Neuron (in vitro differentiated cells): ENCODE measurements around the gene TNFRSF12A.

Experiments used
- H2AFZ ChIP-seq: one replicate; pipeline ENCODE4 v1.6.1; 2013; ENCODE audit warnings: low read depth, mild to moderate bottlenecking, inconsistent platforms, low read length, moderate library complexity
- H3K27me3 ChIP-seq: one replicate; pipeline ENCODE4 v1.6.1; 2013; ENCODE audit warnings: low read length; ENCODE audit not compliant: insufficient read depth
- H3K36me3 ChIP-seq: one replicate; pipeline ENCODE4 v1.6.1; 2013; ENCODE audit warnings: low read length; ENCODE audit not compliant: insufficient read depth
- H3K4me1 ChIP-seq: one replicate; pipeline ENCODE4 v1.6.1; 2013; ENCODE audit warnings: low read length; ENCODE audit not compliant: insufficient read depth
- H3K4me3 ChIP-seq: 2 replicates; pipeline ENCODE4 v1.5.1; 2013; ENCODE audit warnings: mild to moderate bottlenecking, low read length, moderate library complexity
- H3K9me3 ChIP-seq: one replicate; pipeline ENCODE4 v1.6.1; 2013; ENCODE audit warnings: low read length

Gene TNFRSF12A

GRCh38 chr16:2991566-2992261 lies 28.5 kb upstream of the TNFRSF12A start:
- no peaks in the 10 kb centered on the region for H3K4me1 ChIP-seq
- H3K27me3 ChIP-seq: peaks cover 74% of the 10 kb centered on the region
- H3K36me3 ChIP-seq: no peaks in the 10 kb centered on the region
- H2AFZ ChIP-seq: no peak overlapping the region
- H3K9me3 ChIP-seq: no peaks in the 10 kb centered on the region
- H3K4me3 ChIP-seq: no peak overlapping the region

- Histone ChIP-seq H3K4me1 (no peaks in the 10 kb centered on the region), H2AFZ (no peak overlapping the region), H3K9me3 (no peaks in the 10 kb centered on the region), H3K36me3 (no peaks in the 10 kb centered on the region), H3K27me3 (peaks cover 75% of the 10 kb centered on the region), H3K4me3 (no peak overlapping the region)
These were observed 27.6 kb upstream of the TNFRSF12A start for GRCh38 chr16:2992383-2993081.

- H3K4me1 ChIP-seq: no peaks in the 10 kb centered on the region
- H3K9me3 ChIP-seq: no peaks in the 10 kb centered on the region
- H3K27me3 ChIP-seq: peaks cover 77% of the 10 kb centered on the region
- H3K4me3 ChIP-seq: no peak overlapping the region
- H2AFZ ChIP-seq: no peak overlapping the region
- no peaks in the 10 kb centered on the region for H3K36me3 ChIP-seq
These were observed 23.9 kb upstream of the TNFRSF12A start for GRCh38 chr16:2996298-2996697.

GRCh38 chr16:2999929-3000328 lies 20.2 kb upstream of the TNFRSF12A start:
- peaks cover 58% of the 10 kb centered on the region for H3K27me3 ChIP-seq
- no peaks in the 10 kb centered on the region for H3K9me3 ChIP-seq

GRCh38 chr16:3000540-3000939 lies 19.6 kb upstream of the TNFRSF12A start:
- peaks cover 3% of the 10 kb centered on the region for H3K4me1 ChIP-seq
- no peaks in the 10 kb centered on the region for H3K9me3 ChIP-seq
- no peaks in the 10 kb centered on the region for H3K36me3 ChIP-seq
- peaks cover 60% of the 10 kb centered on the region for H3K27me3 ChIP-seq
- no peak overlapping the region for H3K4me3 ChIP-seq
- no peak overlapping the region for H2AFZ ChIP-seq

More at GRCh38 chr16:2999929-3000328, 20.2 kb upstream of the TNFRSF12A start:
- no peak overlapping the region for H2AFZ ChIP-seq
- peaks cover 3% of the 10 kb centered on the region for H3K4me1 ChIP-seq
- H3K4me3 ChIP-seq: no peak overlapping the region
- no peaks in the 10 kb centered on the region for H3K36me3 ChIP-seq

- H3K4me1 ChIP-seq: peaks cover 3% of the 10 kb centered on the region
- H3K4me3 ChIP-seq: no peak overlapping the region
- peaks cover 61% of the 10 kb centered on the region for H3K27me3 ChIP-seq
- H2AFZ ChIP-seq: no peak overlapping the region
- H3K9me3 ChIP-seq: no peaks in the 10 kb centered on the region
- no peaks in the 10 kb centered on the region for H3K36me3 ChIP-seq
These were observed 18.9 kb upstream of the TNFRSF12A start for GRCh38 chr16:3001316-3001715.

GRCh38 chr16:3003582-3004270 lies 16.4 kb upstream of the TNFRSF12A start:
- Histone ChIP-seq H3K4me3 (peak overlapping the region; percentile 31), H3K36me3 (no peaks in the 10 kb centered on the region), H3K27me3 (peaks cover 62% of the 10 kb centered on the region), H2AFZ (no peak overlapping the region), H3K4me1 (peaks cover 9% of the 10 kb centered on the region), H3K9me3 (no peaks in the 10 kb centered on the region)

GRCh38 chr16:3004319-3004718 lies 15.8 kb upstream of the TNFRSF12A start:
- no peaks in the 10 kb centered on the region for H3K9me3 ChIP-seq
- H3K36me3 ChIP-seq: no peaks in the 10 kb centered on the region
- peaks cover 58% of the 10 kb centered on the region for H3K27me3 ChIP-seq
- peak overlapping the region; percentile 31 for H3K4me3 ChIP-seq
- no peak overlapping the region for H2AFZ ChIP-seq
- H3K4me1 ChIP-seq: peaks cover 9% of the 10 kb centered on the region

GRCh38 chr16:3004781-3005284 lies 15.3 kb upstream of the TNFRSF12A start:
- H3K27me3 ChIP-seq: peaks cover 58% of the 10 kb centered on the region
- peaks cover 9% of the 10 kb centered on the region for H3K4me1 ChIP-seq
- no peak overlapping the region for H3K4me3 ChIP-seq
- H2AFZ ChIP-seq: no peak overlapping the region
- H3K9me3 ChIP-seq: no peaks in the 10 kb centered on the region
- no peaks in the 10 kb centered on the region for H3K36me3 ChIP-seq

GRCh38 chr16:3007059-3007956 lies 12.9 kb upstream of the TNFRSF12A start:
- Histone ChIP-seq H3K4me3 (no peak overlapping the region), H3K36me3 (no peaks in the 10 kb centered on the region), H3K9me3 (no peaks in the 10 kb centered on the region), H2AFZ (no peak overlapping the region), H3K27me3 (peaks cover 60% of the 10 kb centered on the region), H3K4me1 (peaks cover 12% of the 10 kb centered on the region)

GRCh38 chr16:3007957-3008689 lies 12.0 kb upstream of the TNFRSF12A start:
- Histone ChIP-seq H3K4me3 (no peak overlapping the region), H3K4me1 (peaks cover 12% of the 10 kb centered on the region), H3K9me3 (no peaks in the 10 kb centered on the region), H3K36me3 (no peaks in the 10 kb centered on the region), H3K27me3 (peaks cover 68% of the 10 kb centered on the region), H2AFZ (no peak overlapping the region)

- Histone ChIP-seq H3K36me3 (no peaks in the 10 kb centered on the region), H3K4me1 (peaks cover 12% of the 10 kb centered on the region), H3K9me3 (no peaks in the 10 kb centered on the region), H3K4me3 (no peak overlapping the region), H3K27me3 (peaks cover 74% of the 10 kb centered on the region), H2AFZ (no peak overlapping the region)
These were observed 11.5 kb upstream of the TNFRSF12A start for GRCh38 chr16:3008690-3009037.
